ENCODE results near the gene SUGP2.
A peak's percentile ranks its signal among the peaks of the same experiment; 100 is the strongest.

SUGP2 gene

DNA sequence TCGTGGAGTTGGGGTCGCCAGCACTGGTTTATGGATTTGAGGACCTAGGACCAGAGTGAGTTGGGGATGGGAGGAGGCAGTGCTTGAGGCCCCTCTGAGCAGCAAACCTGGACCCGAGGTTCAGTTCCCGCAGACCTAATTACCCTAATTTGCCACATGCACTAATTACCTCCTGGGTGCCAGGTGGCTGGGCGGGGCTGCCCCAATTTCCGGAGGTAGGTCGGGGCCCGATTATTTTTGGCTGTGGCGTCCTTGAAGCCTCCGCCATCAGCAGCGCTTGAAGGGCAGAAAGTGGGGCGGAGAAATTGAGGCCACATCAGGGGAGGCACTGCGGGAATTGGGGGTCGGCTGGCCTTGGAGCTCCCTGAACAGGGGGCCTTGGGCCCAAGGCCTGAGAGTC is 86.4 kb downstream of the SUGP2 start:
- no peak overlapping the region for H2BK120ac ChIP-seq (ENCODE audit: low read depth, low read length)
- H3K18ac ChIP-seq (ENCODE audit: low read length): no peak overlapping the region
- H3K79me2 ChIP-seq (ENCODE audit: control insufficient read depth, insufficient read depth, low read length): no peaks in the 10 kb centered on the region
- H4K8ac ChIP-seq (ENCODE audit: low read depth, low read length): no peak overlapping the region
- DNase-seq: no peak
- no peak overlapping the region for H3K4me3 ChIP-seq (ENCODE audit: low read length)
- no peak overlapping the region for H3K9ac ChIP-seq (ENCODE audit: low read length)
- no peak overlapping the region for H3K23ac ChIP-seq (ENCODE audit: low read length)
- no peak overlapping the region for H2BK5ac ChIP-seq (ENCODE audit: low read length)
- no peak overlapping the region for H3K27ac ChIP-seq (ENCODE audit: low read depth, low read length)
- no peaks in the 10 kb centered on the region for H3K36me3 ChIP-seq (ENCODE audit: control insufficient read depth, insufficient read depth, low read length)
- WGBS (ENCODE audit: extremely low coverage, insufficient coverage, low lambda C conversion rate): no CpG with 5 or more reads among the region's 14 CpGs
- H3K4me2 ChIP-seq (ENCODE audit: low read length): no peak overlapping the region
- no peak overlapping the region for H2AK5ac ChIP-seq (ENCODE audit: low read length)
- no peaks in the 10 kb centered on the region for H3K79me1 ChIP-seq (ENCODE audit: low read length)
- H2BK15ac ChIP-seq (replicated peaks; ENCODE audit: low read depth): no peak overlapping the region
- no peak overlapping the region for H4K5ac ChIP-seq (ENCODE audit: low read length)
- H3K4me1 ChIP-seq (ENCODE audit: control insufficient read depth, low read depth, low read length): no peaks in the 10 kb centered on the region
- H3K4ac ChIP-seq (ENCODE audit: low read depth, low read length): no peak overlapping the region
- no peaks in the 10 kb centered on the region for H3K27me3 ChIP-seq (ENCODE audit: insufficient read depth, low read length, poor library complexity)
- H3K56ac ChIP-seq (ENCODE audit: low read length): no peak overlapping the region

- Histone ChIP-seq H3K79me1 (ENCODE audit: low read length) (no peaks in the 10 kb centered on the region), H3K4ac (ENCODE audit: low read depth, low read length) (no peak overlapping the region), H3K9ac (ENCODE audit: low read length) (no peak overlapping the region), H3K56ac (ENCODE audit: low read length) (no peak overlapping the region), H3K36me3 (ENCODE audit: control insufficient read depth, insufficient read depth, low read length) (no peaks in the 10 kb centered on the region), H2AK5ac (ENCODE audit: low read length) (no peak overlapping the region), H3K18ac (ENCODE audit: low read length) (no peak overlapping the region), H3K4me3 (ENCODE audit: low read length) (no peak overlapping the region), H4K8ac (ENCODE audit: low read depth, low read length) (no peak overlapping the region), H2BK120ac (ENCODE audit: low read depth, low read length) (no peak overlapping the region), H3K4me1 (ENCODE audit: control insufficient read depth, low read depth, low read length) (no peaks in the 10 kb centered on the region), H3K79me2 (ENCODE audit: control insufficient read depth, insufficient read depth, low read length) (no peaks in the 10 kb centered on the region), H2BK5ac (ENCODE audit: low read length) (no peak overlapping the region), H3K27ac (ENCODE audit: low read depth, low read length) (no peak overlapping the region), H4K5ac (ENCODE audit: low read length) (no peak overlapping the region), H2BK15ac (replicated peaks; ENCODE audit: low read depth) (no peak overlapping the region), H3K23ac (ENCODE audit: low read length) (no peak overlapping the region), H3K27me3 (ENCODE audit: insufficient read depth, low read length, poor library complexity) (no peaks in the 10 kb centered on the region), H3K4me2 (ENCODE audit: low read length) (no peak overlapping the region)
- DNase-seq: no peak
These were observed 87.0 kb downstream of the SUGP2 start for GRCh38 chr19:18946335-18946734.

DNA sequence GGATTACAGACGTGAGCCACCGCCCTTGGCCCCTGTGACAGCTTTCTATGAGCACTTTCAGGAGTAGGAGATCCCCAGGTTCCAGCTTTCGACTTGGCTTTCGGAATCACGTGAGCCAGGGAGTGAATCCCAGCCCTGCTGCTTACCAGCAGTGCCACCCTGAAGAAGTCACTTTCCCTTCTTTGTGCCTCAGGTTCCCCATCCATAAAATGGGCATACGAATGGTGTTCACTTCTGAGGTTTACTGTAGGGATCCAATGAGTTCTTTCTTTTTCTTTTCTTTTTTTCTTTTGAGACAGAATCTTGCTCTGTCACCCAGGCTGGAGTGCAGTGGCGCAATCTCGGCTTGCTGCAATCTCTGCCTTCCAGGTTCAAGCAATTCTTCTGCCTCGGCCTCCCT is 88.0 kb downstream of the SUGP2 start:
- no peaks in the 10 kb centered on the region for H3K4me1 ChIP-seq (ENCODE audit: control insufficient read depth, low read depth, low read length)
- H2BK120ac ChIP-seq (ENCODE audit: low read depth, low read length): no peak overlapping the region
- H3K79me2 ChIP-seq (ENCODE audit: control insufficient read depth, insufficient read depth, low read length): no peaks in the 10 kb centered on the region
- no CpG with 5 or more reads among the region's 9 CpGs for whole genome bisulfite sequencing (ENCODE audit: extremely low coverage, insufficient coverage, low lambda C conversion rate)
- no peak for DNase-seq
- H3K4ac ChIP-seq (ENCODE audit: low read depth, low read length): no peak overlapping the region
- no peaks in the 10 kb centered on the region for H3K36me3 ChIP-seq (ENCODE audit: control insufficient read depth, insufficient read depth, low read length)
- no peak overlapping the region for H3K4me2 ChIP-seq (ENCODE audit: low read length)
- no peak overlapping the region for H3K56ac ChIP-seq (ENCODE audit: low read length)
- H2AK5ac ChIP-seq (ENCODE audit: low read length): no peak overlapping the region
- H4K5ac ChIP-seq (ENCODE audit: low read length): no peak overlapping the region
- no peaks in the 10 kb centered on the region for H3K79me1 ChIP-seq (ENCODE audit: low read length)
- H3K27me3 ChIP-seq (ENCODE audit: insufficient read depth, low read length, poor library complexity): peaks cover 5% of the 10 kb centered on the region
- H2BK5ac ChIP-seq (ENCODE audit: low read length): no peak overlapping the region
- no peak overlapping the region for H3K18ac ChIP-seq (ENCODE audit: low read length)
- no peak overlapping the region for H3K23ac ChIP-seq (ENCODE audit: low read length)
- no peak overlapping the region for H3K9ac ChIP-seq (ENCODE audit: low read length)
- H4K8ac ChIP-seq (ENCODE audit: low read depth, low read length): no peak overlapping the region
- no peak overlapping the region for H2BK15ac ChIP-seq (replicated peaks; ENCODE audit: low read depth)
- no peak overlapping the region for H3K27ac ChIP-seq (ENCODE audit: low read depth, low read length)
- no peak overlapping the region for H3K4me3 ChIP-seq (ENCODE audit: low read length)

DNA sequence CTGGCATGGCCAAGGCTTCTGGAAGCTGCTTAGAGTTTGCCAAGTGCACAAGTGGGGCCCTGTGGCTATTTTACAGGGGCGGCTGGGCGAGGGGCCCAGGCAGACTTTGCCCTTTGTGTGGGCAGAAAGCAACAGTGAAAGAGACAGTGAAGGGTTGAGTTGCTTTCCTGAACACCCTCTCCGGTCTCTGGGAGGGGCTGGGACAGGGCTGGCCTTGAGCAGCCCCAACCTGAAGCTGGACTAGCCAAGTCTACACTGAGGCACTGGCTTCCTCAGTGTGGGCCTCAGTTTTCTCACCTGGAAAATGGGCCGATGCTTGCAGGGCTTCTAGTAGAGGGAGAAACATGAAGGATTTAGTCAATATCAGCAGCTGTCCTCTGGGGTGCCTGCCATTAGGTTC is 89.9 kb downstream of the SUGP2 start:
- no peak overlapping the region for H3K23ac ChIP-seq (ENCODE audit: low read length)
- no peak overlapping the region for H4K5ac ChIP-seq (ENCODE audit: low read length)
- no peak overlapping the region for H3K4me2 ChIP-seq (ENCODE audit: low read length)
- peaks cover 5% of the 10 kb centered on the region for H3K27me3 ChIP-seq (ENCODE audit: insufficient read depth, low read length, poor library complexity)
- H4K8ac ChIP-seq (ENCODE audit: low read depth, low read length): no peak overlapping the region
- H3K36me3 ChIP-seq (ENCODE audit: control insufficient read depth, insufficient read depth, low read length): no peaks in the 10 kb centered on the region
- no peak overlapping the region for H2BK5ac ChIP-seq (ENCODE audit: low read length)
- no peak overlapping the region for H2BK120ac ChIP-seq (ENCODE audit: low read depth, low read length)
- no CpG with 5 or more reads among the region's 4 CpGs for whole genome bisulfite sequencing (ENCODE audit: extremely low coverage, insufficient coverage, low lambda C conversion rate)
- H3K4ac ChIP-seq (ENCODE audit: low read depth, low read length): no peak overlapping the region
- no peak overlapping the region for H3K9ac ChIP-seq (ENCODE audit: low read length)
- H3K4me1 ChIP-seq (ENCODE audit: control insufficient read depth, low read depth, low read length): no peaks in the 10 kb centered on the region
- DNase-seq: no peak
- no peak overlapping the region for H2AK5ac ChIP-seq (ENCODE audit: low read length)
- no peaks in the 10 kb centered on the region for H3K79me1 ChIP-seq (ENCODE audit: low read length)
- H3K18ac ChIP-seq (ENCODE audit: low read length): no peak overlapping the region
- no peak overlapping the region for H3K27ac ChIP-seq (ENCODE audit: low read depth, low read length)
- no peaks in the 10 kb centered on the region for H3K79me2 ChIP-seq (ENCODE audit: control insufficient read depth, insufficient read depth, low read length)
- no peak overlapping the region for H3K56ac ChIP-seq (ENCODE audit: low read length)
- no peak overlapping the region for H3K4me3 ChIP-seq (ENCODE audit: low read length)
- no peak overlapping the region for H2BK15ac ChIP-seq (replicated peaks; ENCODE audit: low read depth)

DNA sequence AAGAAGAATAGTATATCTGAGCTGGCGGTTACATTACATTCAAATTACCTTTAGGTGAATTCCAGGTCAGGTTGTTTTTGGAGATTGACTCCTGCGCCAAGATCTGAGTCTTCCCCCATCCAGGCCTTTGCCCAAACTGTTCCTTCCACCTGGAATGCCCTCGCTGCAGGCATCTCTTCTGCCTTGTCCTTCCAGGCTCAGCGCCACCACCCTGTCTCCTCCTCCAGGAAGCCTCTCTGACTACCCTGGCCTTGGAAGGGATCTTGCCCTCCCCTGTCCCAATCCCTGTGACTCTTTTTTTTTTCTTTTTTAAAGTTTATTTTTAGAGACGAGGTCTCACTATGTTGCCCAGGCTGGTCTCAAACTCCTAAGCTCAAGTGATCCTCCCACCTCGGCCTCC is 90.6 kb downstream of the SUGP2 start:
- Histone ChIP-seq H3K27ac (ENCODE audit: low read depth, low read length) (no peak overlapping the region), H3K4ac (ENCODE audit: low read depth, low read length) (no peak overlapping the region), H4K8ac (ENCODE audit: low read depth, low read length) (no peak overlapping the region), H3K18ac (ENCODE audit: low read length) (no peak overlapping the region), H3K27me3 (ENCODE audit: insufficient read depth, low read length, poor library complexity) (peaks cover 5% of the 10 kb centered on the region), H3K56ac (ENCODE audit: low read length) (no peak overlapping the region), H4K5ac (ENCODE audit: low read length) (no peak overlapping the region), H3K23ac (ENCODE audit: low read length) (no peak overlapping the region), H3K36me3 (ENCODE audit: control insufficient read depth, insufficient read depth, low read length) (no peaks in the 10 kb centered on the region), H3K4me3 (ENCODE audit: low read length) (no peak overlapping the region), H2AK5ac (ENCODE audit: low read length) (no peak overlapping the region), H2BK120ac (ENCODE audit: low read depth, low read length) (no peak overlapping the region), H3K4me2 (ENCODE audit: low read length) (no peak overlapping the region), H2BK15ac (replicated peaks; ENCODE audit: low read depth) (no peak overlapping the region), H3K79me2 (ENCODE audit: control insufficient read depth, insufficient read depth, low read length) (no peaks in the 10 kb centered on the region), H2BK5ac (ENCODE audit: low read length) (no peak overlapping the region), H3K4me1 (ENCODE audit: control insufficient read depth, low read depth, low read length) (no peaks in the 10 kb centered on the region), H3K9ac (ENCODE audit: low read length) (no peak overlapping the region), H3K79me1 (ENCODE audit: low read length) (no peaks in the 10 kb centered on the region)
- no peak for DNase-seq
- WGBS (ENCODE audit: extremely low coverage, insufficient coverage, low lambda C conversion rate): no CpG with 5 or more reads among the region's 6 CpGs

DNA sequence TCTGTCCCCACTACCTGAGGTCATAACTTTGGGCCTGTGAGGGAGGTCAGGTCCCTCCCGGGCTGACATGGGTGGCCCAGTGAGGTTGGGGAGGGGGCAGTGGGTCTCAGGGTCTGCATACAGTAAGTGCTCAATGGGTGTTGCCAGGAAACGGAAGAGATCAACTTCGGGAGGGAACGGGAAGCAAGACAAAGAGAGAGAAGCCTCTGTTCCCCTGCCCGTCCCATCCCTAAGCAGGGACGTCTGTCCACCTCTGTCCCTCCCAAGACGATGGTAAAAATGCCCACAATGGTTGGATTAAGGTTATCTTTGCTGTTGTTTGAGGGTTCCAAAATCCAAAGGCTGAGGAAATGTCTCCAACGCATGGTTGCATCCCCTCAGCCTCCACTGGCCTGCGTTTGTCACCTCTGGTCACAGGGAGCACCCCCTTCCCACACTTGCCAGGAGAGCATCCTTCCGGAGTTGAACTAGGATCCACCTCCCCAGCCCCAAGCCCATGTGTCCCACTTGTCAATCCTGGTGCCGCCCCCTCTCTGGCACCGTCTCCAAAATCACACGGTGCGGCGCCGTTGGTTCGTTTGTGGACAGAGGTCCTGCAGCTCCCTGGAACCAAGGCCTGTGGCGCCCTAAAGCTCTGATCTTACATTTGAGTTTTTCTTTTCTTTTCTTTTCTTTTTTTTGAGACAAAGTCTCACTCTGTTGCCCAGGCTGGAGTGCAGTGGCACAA is 91.5 kb downstream of the SUGP2 start:
- Histone ChIP-seq H4K8ac (ENCODE audit: low read depth, low read length) (no peak overlapping the region), H3K9ac (ENCODE audit: low read length) (no peak overlapping the region), H3K23ac (ENCODE audit: low read length) (no peak overlapping the region), H3K27ac (ENCODE audit: low read depth, low read length) (no peak overlapping the region), H3K18ac (ENCODE audit: low read length) (no peak overlapping the region), H3K56ac (ENCODE audit: low read length) (no peak overlapping the region), H3K36me3 (ENCODE audit: control insufficient read depth, insufficient read depth, low read length) (no peaks in the 10 kb centered on the region), H2BK15ac (replicated peaks; ENCODE audit: low read depth) (no peak overlapping the region), H3K4me3 (ENCODE audit: low read length) (no peak overlapping the region), H3K79me2 (ENCODE audit: control insufficient read depth, insufficient read depth, low read length) (no peaks in the 10 kb centered on the region), H4K5ac (ENCODE audit: low read length) (no peak overlapping the region), H3K79me1 (ENCODE audit: low read length) (no peaks in the 10 kb centered on the region), H3K4ac (ENCODE audit: low read depth, low read length) (no peak overlapping the region), H3K4me2 (ENCODE audit: low read length) (peak overlapping the region; percentile 16), H3K27me3 (ENCODE audit: insufficient read depth, low read length, poor library complexity) (peaks cover 5% of the 10 kb centered on the region), H2BK5ac (ENCODE audit: low read length) (no peak overlapping the region), H3K4me1 (ENCODE audit: control insufficient read depth, low read depth, low read length) (no peaks in the 10 kb centered on the region), H2BK120ac (ENCODE audit: low read depth, low read length) (no peak overlapping the region), H2AK5ac (ENCODE audit: low read length) (no peak overlapping the region)
- no CpG with 5 or more reads among the region's 18 CpGs for WGBS (ENCODE audit: extremely low coverage, insufficient coverage, low lambda C conversion rate)
- DNase-seq: no peak
